Measurements from ENCODE around the gene RNF41.
"Not testable (repeated sequence)": the region's sequence is repeated elsewhere in the genome, so short reads cannot be mapped to it uniquely, and the experiment has no call there.

RNF41 gene

GRCh38 chr12:56208006-56208405 is 13.7 kb downstream of the RNF41 start:
- Histone ChIP-seq H3K4me1 (ENCODE audit: insufficient read depth, low read length) (no peaks in the 10 kb centered on the region), H3K9ac (ENCODE audit: low read depth, low read length) (no peak overlapping the region), H3K9me3 (ENCODE audit: control insufficient read depth, insufficient read depth, low read length) (no peaks in the 10 kb centered on the region), H3K36me3 (ENCODE audit: insufficient read depth, low read length) (peaks cover 28% of the 10 kb centered on the region; the same call in 1 of the 2 replicates)

GRCh38 chr12:56206452-56207166 is 15.1 kb downstream of the RNF41 start:
- no peaks in the 10 kb centered on the region for H3K9me3 ChIP-seq (ENCODE audit: control insufficient read depth, insufficient read depth, low read length)
- H3K4me1 ChIP-seq (ENCODE audit: insufficient read depth, low read length): no peaks in the 10 kb centered on the region
- no peak overlapping the region for H3K9ac ChIP-seq (ENCODE audit: low read depth, low read length)
- H3K36me3 ChIP-seq (ENCODE audit: insufficient read depth, low read length): peaks cover 17% of the 10 kb centered on the region; the same call in 1 of the 2 replicates

GRCh38 chr12:56205445-56205844 is 16.3 kb downstream of the RNF41 start:
- Histone ChIP-seq H3K9me3 (ENCODE audit: control insufficient read depth, insufficient read depth, low read length) (no peaks in the 10 kb centered on the region), H3K4me1 (ENCODE audit: insufficient read depth, low read length) (no peaks in the 10 kb centered on the region), H3K36me3 (ENCODE audit: insufficient read depth, low read length) (peaks cover 15% of the 10 kb centered on the region; the same call in 1 of the 2 replicates), H3K9ac (ENCODE audit: low read depth, low read length) (no peak overlapping the region)

GRCh38 chr12:56204275-56204674 is 17.4 kb downstream of the RNF41 start:
- no peak overlapping the region for H3K9ac ChIP-seq (ENCODE audit: low read depth, low read length)
- peaks cover 8% of the 10 kb centered on the region; the same call in 1 of the 2 replicates for H3K36me3 ChIP-seq (ENCODE audit: insufficient read depth, low read length)
- no peaks in the 10 kb centered on the region for H3K9me3 ChIP-seq (ENCODE audit: control insufficient read depth, insufficient read depth, low read length)
- no peaks in the 10 kb centered on the region for H3K4me1 ChIP-seq (ENCODE audit: insufficient read depth, low read length)

GRCh38 chr12:56202838-56203237 is 18.9 kb downstream of the RNF41 start:
- no peak overlapping the region for H3K9ac ChIP-seq (ENCODE audit: low read depth, low read length)
- H3K9me3 ChIP-seq (ENCODE audit: control insufficient read depth, insufficient read depth, low read length): no peaks in the 10 kb centered on the region
- H3K36me3 ChIP-seq (ENCODE audit: insufficient read depth, low read length): peaks cover 8% of the 10 kb centered on the region; the same call in 1 of the 2 replicates
- H3K4me1 ChIP-seq (ENCODE audit: insufficient read depth, low read length): peaks cover 9% of the 10 kb centered on the region; the same call in 1 of the 2 replicates

- H3K9me3 ChIP-seq (ENCODE audit: control insufficient read depth, insufficient read depth, low read length): no peaks in the 10 kb centered on the region
- no peak overlapping the region for H3K9ac ChIP-seq (ENCODE audit: low read depth, low read length)
- peaks cover 8% of the 10 kb centered on the region; the same call in 1 of the 2 replicates for H3K36me3 ChIP-seq (ENCODE audit: insufficient read depth, low read length)
- H3K4me1 ChIP-seq (ENCODE audit: insufficient read depth, low read length): peaks cover 9% of the 10 kb centered on the region; the same call in 1 of the 2 replicates
Measured at GRCh38 chr12:56202366-56202765, 19.4 kb downstream of the RNF41 start.

GRCh38 chr12:56198836-56199235 is 22.9 kb downstream of the RNF41 start:
- no peaks in the 10 kb centered on the region for H3K36me3 ChIP-seq (ENCODE audit: insufficient read depth, low read length)
- H3K9ac ChIP-seq (ENCODE audit: low read depth, low read length): no peak overlapping the region
- H3K9me3 ChIP-seq (ENCODE audit: control insufficient read depth, insufficient read depth, low read length): no peaks in the 10 kb centered on the region
- peaks cover 9% of the 10 kb centered on the region; the same call in 1 of the 2 replicates for H3K4me1 ChIP-seq (ENCODE audit: insufficient read depth, low read length)

- Histone ChIP-seq H3K9me3 (ENCODE audit: control insufficient read depth, insufficient read depth, low read length) (no peaks in the 10 kb centered on the region), H3K36me3 (ENCODE audit: insufficient read depth, low read length) (no peaks in the 10 kb centered on the region), H3K9ac (ENCODE audit: low read depth, low read length) (no peak overlapping the region), H3K4me1 (ENCODE audit: insufficient read depth, low read length) (peaks cover 9% of the 10 kb centered on the region; the same call in 1 of the 2 replicates)
Measured at GRCh38 chr12:56197921-56198635, 23.6 kb downstream of the RNF41 start.

GRCh38 chr12:56196818-56197550 is 24.7 kb downstream of the RNF41 start:
- not testable (repeated sequence) for H3K4me1 ChIP-seq (ENCODE audit: insufficient read depth, low read length)

GRCh38 chr12:56193025-56193578 is 28.6 kb downstream of the RNF41 start:
- no peak overlapping the region for H3K9ac ChIP-seq (ENCODE audit: low read depth, low read length)
- no peaks in the 10 kb centered on the region for H3K9me3 ChIP-seq (ENCODE audit: control insufficient read depth, insufficient read depth, low read length)
- H3K36me3 ChIP-seq (ENCODE audit: insufficient read depth, low read length): no peaks in the 10 kb centered on the region
- peaks cover 2% of the 10 kb centered on the region; the same call in 1 of the 2 replicates for H3K4me1 ChIP-seq (ENCODE audit: insufficient read depth, low read length)

More at GRCh38 chr12:56196818-56197550, 24.7 kb downstream of the RNF41 start:
- H3K9ac ChIP-seq (ENCODE audit: low read depth, low read length); H3K36me3 ChIP-seq (ENCODE audit: insufficient read depth, low read length); H3K9me3 ChIP-seq (ENCODE audit: control insufficient read depth, insufficient read depth, low read length): not testable (repeated sequence)

GRCh38 chr12:56192582-56192981 is 29.1 kb downstream of the RNF41 start:
- Histone ChIP-seq H3K9me3 (ENCODE audit: control insufficient read depth, insufficient read depth, low read length) (no peaks in the 10 kb centered on the region), H3K36me3 (ENCODE audit: insufficient read depth, low read length) (no peaks in the 10 kb centered on the region), H3K4me1 (ENCODE audit: insufficient read depth, low read length) (peaks cover 4% of the 10 kb centered on the region; the same call in 1 of the 2 replicates), H3K9ac (ENCODE audit: low read depth, low read length) (no peak overlapping the region)

- Histone ChIP-seq H3K9me3 (ENCODE audit: control insufficient read depth, insufficient read depth, low read length) (no peaks in the 10 kb centered on the region), H3K36me3 (ENCODE audit: insufficient read depth, low read length) (peaks cover 4% of the 10 kb centered on the region; the same call in 1 of the 2 replicates), H3K9ac (ENCODE audit: low read depth, low read length) (peak overlapping the region; percentile 89), H3K4me1 (ENCODE audit: insufficient read depth, low read length) (peaks cover 4% of the 10 kb centered on the region; the same call in 1 of the 2 replicates)
Measured at GRCh38 chr12:56190695-56191155, 31.0 kb downstream of the RNF41 start.

GRCh38 chr12:56189918-56190694 is 31.6 kb downstream of the RNF41 start:
- H3K4me1 ChIP-seq (ENCODE audit: insufficient read depth, low read length): peaks cover 4% of the 10 kb centered on the region; the same call in 1 of the 2 replicates
- H3K9me3 ChIP-seq (ENCODE audit: control insufficient read depth, insufficient read depth, low read length): no peaks in the 10 kb centered on the region
- peak overlapping the region; percentile 89 for H3K9ac ChIP-seq (ENCODE audit: low read depth, low read length)

More at GRCh38 chr12:56189918-56190694, 31.6 kb downstream of the RNF41 start:
- peaks cover 5% of the 10 kb centered on the region; the same call in 1 of the 2 replicates for H3K36me3 ChIP-seq (ENCODE audit: insufficient read depth, low read length)

Measured in ES-I3 (cell line).